Progenitor cell of endocrine pancreas (in vitro differentiated cells): Measurements from ENCODE around the gene AK5. TPM values are rescaled to one million over a fixed set of nuclear protein-coding genes. Genes with fewer than 3 reads are reported as not detected.

ENCODE experiments used
- DNase-seq: peaks from one replicate; pipeline ENCODE4 v3.0.0; 2021; ENCODE audit warnings: low spot score; ENCODE audit not compliant: unreplicated experiment
- H3K27ac Mint-ChIP-seq: 2 replicates; pipeline ENCODE4 v1.8.0; 2021; ENCODE audit warnings: mild to moderate bottlenecking, moderate library complexity, mixed read lengths
- H3K27me3 Mint-ChIP-seq: 2 replicates; pipeline ENCODE4 v1.8.0; 2021; ENCODE audit warnings: mixed read lengths
- H3K36me3 Mint-ChIP-seq: 2 replicates; pipeline ENCODE4 v1.8.0; 2022; ENCODE audit warnings: mixed read lengths; ENCODE audit not compliant: insufficient read depth
- H3K4me1 Mint-ChIP-seq: 2 replicates; pipeline ENCODE4 v1.8.0; 2021; ENCODE audit warnings: low read depth, mixed read lengths
- H3K4me3 Mint-ChIP-seq: 2 replicates; pipeline ENCODE4 v1.8.0; 2021; ENCODE audit warnings: low read depth, mild to moderate bottlenecking, moderate library complexity, mixed read lengths
- H3K9me3 Mint-ChIP-seq: 2 replicates; pipeline ENCODE4 v1.8.0; 2021; ENCODE audit warnings: low read depth, mixed read lengths
- total RNA-seq: library from RNA; stranded (reverse); gene quantifications from 2 replicates; pipeline ENCODE4 v1.2.1, GENCODE V29; 2021
- TF ChIP-seq, protein P1 (sequence below): fragments of 200-600 bp; sonication (generic); IDR thresholded peaks from one replicate; pipeline ENCODE4 v1.5.0; 2021; ENCODE audit warnings: antibody characterized with exemption, mild to moderate bottlenecking; ENCODE audit not compliant: unreplicated experiment

Gene AK5
- total RNA-seq, 1 donor from 2014 or later, result 4.0 TPM

DNA sequence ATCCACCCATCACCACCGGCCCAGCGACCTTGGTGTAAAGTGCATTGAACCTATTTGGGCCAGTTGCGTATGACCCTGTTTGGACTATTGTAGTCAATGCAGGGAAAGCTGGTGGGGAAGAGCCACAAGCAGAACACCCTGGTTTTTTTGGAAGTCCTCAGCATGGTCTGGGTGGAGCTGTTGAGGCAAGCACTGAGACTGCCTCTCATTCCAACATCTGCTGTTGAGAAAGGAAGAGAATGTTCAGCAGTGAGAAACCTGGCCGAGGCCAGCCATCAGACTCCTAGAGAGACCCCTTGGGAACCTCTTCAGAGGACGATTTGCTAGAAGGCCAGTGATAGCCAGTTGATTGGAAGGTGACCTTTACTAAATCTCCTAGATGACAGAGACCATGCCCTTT is 217.6 kb downstream of the AK5 start:
- peaks cover 2% of the 10 kb centered on the region for H3K36me3 Mint-ChIP-seq

DNA sequence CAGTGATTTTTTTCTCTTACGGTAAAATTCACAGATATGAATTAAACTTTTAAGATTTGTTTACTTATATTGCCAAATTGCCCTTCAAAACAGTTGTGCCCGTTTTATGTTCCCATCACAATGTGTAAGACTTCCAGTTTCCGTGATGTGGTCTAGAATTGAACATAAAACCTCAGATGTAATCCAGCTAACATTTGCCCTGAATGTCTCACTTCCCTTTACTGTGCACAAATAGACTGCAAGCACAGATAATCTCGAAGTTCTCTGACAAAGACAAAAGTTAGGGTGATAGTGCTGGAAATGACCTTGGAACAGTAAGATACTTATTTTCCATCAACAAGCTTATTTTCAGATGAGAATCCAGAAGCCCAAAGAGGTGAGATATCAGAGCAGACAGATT is 223.2 kb downstream of the AK5 start:
- Mint-ChIP-seq H3K9me3 (no peaks in the 10 kb centered on the region), H3K36me3 (no peaks in the 10 kb centered on the region), H3K4me1 (no peaks in the 10 kb centered on the region), H3K27ac (no peak overlapping the region), H3K4me3 (no peak overlapping the region), H3K27me3 (no peaks in the 10 kb centered on the region)
- TF ChIP-seq, protein P1, sequence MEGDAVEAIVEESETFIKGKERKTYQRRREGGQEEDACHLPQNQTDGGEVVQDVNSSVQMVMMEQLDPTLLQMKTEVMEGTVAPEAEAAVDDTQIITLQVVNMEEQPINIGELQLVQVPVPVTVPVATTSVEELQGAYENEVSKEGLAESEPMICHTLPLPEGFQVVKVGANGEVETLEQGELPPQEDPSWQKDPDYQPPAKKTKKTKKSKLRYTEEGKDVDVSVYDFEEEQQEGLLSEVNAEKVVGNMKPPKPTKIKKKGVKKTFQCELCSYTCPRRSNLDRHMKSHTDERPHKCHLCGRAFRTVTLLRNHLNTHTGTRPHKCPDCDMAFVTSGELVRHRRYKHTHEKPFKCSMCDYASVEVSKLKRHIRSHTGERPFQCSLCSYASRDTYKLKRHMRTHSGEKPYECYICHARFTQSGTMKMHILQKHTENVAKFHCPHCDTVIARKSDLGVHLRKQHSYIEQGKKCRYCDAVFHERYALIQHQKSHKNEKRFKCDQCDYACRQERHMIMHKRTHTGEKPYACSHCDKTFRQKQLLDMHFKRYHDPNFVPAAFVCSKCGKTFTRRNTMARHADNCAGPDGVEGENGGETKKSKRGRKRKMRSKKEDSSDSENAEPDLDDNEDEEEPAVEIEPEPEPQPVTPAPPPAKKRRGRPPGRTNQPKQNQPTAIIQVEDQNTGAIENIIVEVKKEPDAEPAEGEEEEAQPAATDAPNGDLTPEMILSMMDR, result no peak
- no peak for DNase-seq

More for the DNA sequence above, 217.6 kb downstream of the AK5 start:
- H3K4me3 Mint-ChIP-seq, result no peak overlapping the region
- peaks cover 6% of the 10 kb centered on the region for H3K9me3 Mint-ChIP-seq
- H3K27me3 Mint-ChIP-seq, result no peaks in the 10 kb centered on the region
- no peaks in the 10 kb centered on the region for H3K4me1 Mint-ChIP-seq
- no peak for DNase-seq
- TF ChIP-seq, protein P1, result no peak
- H3K27ac Mint-ChIP-seq, result no peak overlapping the region

DNA sequence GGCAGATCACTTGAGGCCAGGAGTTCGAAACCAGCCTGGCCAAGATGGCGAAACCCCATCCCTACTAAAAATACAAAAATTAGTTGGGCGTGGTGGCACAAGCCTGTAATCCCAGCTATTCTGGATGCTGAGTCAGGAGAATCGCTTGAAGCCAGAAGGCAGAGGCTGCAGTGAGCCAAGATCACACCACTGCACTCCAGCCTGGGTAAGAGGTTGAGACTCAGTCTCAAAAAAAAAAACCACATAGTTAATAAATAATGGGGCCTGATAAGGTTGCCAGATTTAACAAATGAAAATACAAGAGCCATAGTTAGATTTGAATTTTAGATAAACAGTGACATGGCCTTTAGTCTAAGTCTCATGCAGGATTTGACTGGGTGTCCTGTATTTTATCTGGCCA is 225.0 kb downstream of the AK5 start:
- TF ChIP-seq, protein P1, result no peak
- no peaks in the 10 kb centered on the region for H3K27me3 Mint-ChIP-seq
- H3K4me3 Mint-ChIP-seq, result no peak overlapping the region
- no peaks in the 10 kb centered on the region for H3K36me3 Mint-ChIP-seq
- no peaks in the 10 kb centered on the region for H3K4me1 Mint-ChIP-seq
- H3K9me3 Mint-ChIP-seq, result no peaks in the 10 kb centered on the region
- H3K27ac Mint-ChIP-seq, result no peak overlapping the region
- DNase-seq, result no peak

DNA sequence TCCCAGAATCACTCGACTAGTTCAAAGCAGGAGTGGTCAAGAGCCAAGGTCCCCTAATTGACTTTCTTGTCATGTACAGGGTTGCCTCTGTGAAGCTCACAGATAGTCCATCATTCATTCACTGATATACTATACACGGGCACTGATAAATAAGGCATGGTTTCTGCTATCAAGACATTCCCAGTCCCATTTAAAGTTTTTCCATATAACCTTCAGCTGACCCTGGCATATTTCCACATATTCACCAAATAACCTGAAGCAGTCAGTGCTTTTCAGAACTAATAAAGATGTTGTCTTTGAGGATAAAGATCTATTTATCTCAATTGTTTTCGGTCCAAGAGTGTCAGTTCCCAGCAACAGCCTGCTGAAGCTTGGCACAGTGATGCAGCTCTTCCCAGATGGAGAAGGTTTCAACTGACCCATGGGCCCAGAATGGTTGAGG is 227.3 kb downstream of the AK5 start:
- H3K4me3 Mint-ChIP-seq, result no peak overlapping the region
- TF ChIP-seq, protein P1, result no peak
- no peaks in the 10 kb centered on the region for H3K36me3 Mint-ChIP-seq

DNA sequence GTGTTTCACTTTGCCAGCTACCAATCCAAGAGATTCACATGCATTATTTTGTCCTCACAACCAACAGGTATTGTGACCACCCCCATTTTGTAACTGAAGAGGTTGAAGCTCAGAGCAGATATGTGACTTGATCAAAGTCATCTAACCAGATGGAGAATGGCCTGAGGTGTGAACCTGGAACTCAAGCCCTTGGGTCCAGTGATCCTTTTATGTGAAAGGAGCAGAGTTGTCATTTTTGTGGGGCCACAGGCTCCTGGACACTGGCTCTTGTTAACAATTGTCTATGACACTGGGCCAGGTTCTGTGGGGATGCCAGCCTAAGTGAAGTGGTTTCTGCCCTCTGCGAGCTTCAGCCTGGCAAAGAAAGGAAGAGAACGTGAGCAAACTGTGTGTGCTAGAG is 228.1 kb downstream of the AK5 start:
- no peaks in the 10 kb centered on the region for H3K27me3 Mint-ChIP-seq
- H3K36me3 Mint-ChIP-seq, result no peaks in the 10 kb centered on the region
- peaks cover 6% of the 10 kb centered on the region for H3K4me1 Mint-ChIP-seq
- DNase-seq, result no peak
- no peak overlapping the region for H3K27ac Mint-ChIP-seq
- H3K4me3 Mint-ChIP-seq, result no peak overlapping the region
- H3K9me3 Mint-ChIP-seq, result peaks cover 5% of the 10 kb centered on the region
- TF ChIP-seq, protein P1, result no peak

More for the DNA sequence above, 227.3 kb downstream of the AK5 start:
- no peak for DNase-seq
- no peak overlapping the region for H3K27ac Mint-ChIP-seq
- no peaks in the 10 kb centered on the region for H3K27me3 Mint-ChIP-seq
- peaks cover 5% of the 10 kb centered on the region for H3K9me3 Mint-ChIP-seq
- H3K4me1 Mint-ChIP-seq, result peaks cover under 1% of the 10 kb centered on the region
